H1 (cell line): ENCODE results near the gene LIFR. TPM values are rescaled to one million over a fixed set of nuclear protein-coding genes. Genes with fewer than 3 reads are reported as not detected.

Source experiments
- CTCF ChIA-PET: fragments of 300-600 bp; sonication (Branson Sonifier 250); formaldehyde crosslinking; loops from one replicate; lab custom pipeline; 2021; ENCODE audit not compliant: partially characterized antibody; lab: Charles Lee
- POLR2A ChIA-PET: fragments of 300-600 bp; sonication (Branson Sonifier 250); formaldehyde crosslinking; loops from one replicate; lab custom pipeline; 2021; ENCODE audit warnings: inconsistent platforms; ENCODE audit not compliant: partially characterized antibody; lab: Charles Lee
- DNase-seq, 2 experiments: peaks; one replicate each; pipeline versions ENCODE4 v3.0.0 to v3.0.0-alpha.2; 2010 to 2022; ENCODE audit warnings: low spot score in 2 of 2, low read depth in 1 of 2, mixed read lengths in 1 of 2
- FAIRE-seq: peaks from 2 replicates; lab custom pipeline; 2011; peaks lifted over from hg19 to GRCh38; lab: Jason Lieb, UNC
- H2AFZ ChIP-seq: 2 replicates; pipeline ENCODE4 v1.8.1; 2012; ENCODE audit warnings: low read length, inconsistent platforms
- H2AK5ac ChIP-seq: 2 replicates; pipeline ENCODE4 v1.6.1; 2013; ENCODE audit warnings: low read depth, low read length
- H2BK120ac ChIP-seq: replicated peaks from 2 replicates; pipeline ENCODE3; 2013; ENCODE audit warnings: low read depth, low read length, inconsistent platforms
- H2BK12ac ChIP-seq: 2 replicates; pipeline ENCODE4 v1.6.1; 2013; ENCODE audit warnings: low read depth, low read length
- H2BK15ac ChIP-seq: 2 replicates; pipeline ENCODE4 v1.6.1; 2013; ENCODE audit warnings: low read length
- H2BK20ac ChIP-seq: 2 replicates; pipeline ENCODE4 v1.6.1; 2013; ENCODE audit warnings: low read length
- H2BK5ac ChIP-seq: 2 replicates; pipeline ENCODE4 v1.6.1; 2013; ENCODE audit warnings: low read depth, low read length
- H3K14ac ChIP-seq: 2 replicates; pipeline ENCODE4 v1.6.1; 2013; ENCODE audit warnings: inconsistent platforms; ENCODE audit not compliant: insufficient read length
- H3K18ac ChIP-seq: 2 replicates; pipeline ENCODE4 v1.6.1; 2013; ENCODE audit warnings: low read length; ENCODE audit errors: extremely low read depth
- H3K23ac ChIP-seq: 2 replicates; pipeline ENCODE4 v1.6.1; 2013; ENCODE audit warnings: inconsistent platforms; ENCODE audit not compliant: insufficient read length
- H3K23me2 ChIP-seq: 2 replicates; pipeline ENCODE4 v1.6.1; 2013; ENCODE audit warnings: low read depth, low read length
- H3K27ac ChIP-seq: 2 replicates; pipeline ENCODE4 v1.6.1; 2011; ENCODE audit warnings: low read depth, low read length, inconsistent platforms
- H3K27me3 ChIP-seq, 4 experiments: replicated peaks in 1 of 4; 1 replicate in 1 of 4; 2 replicates in 3 of 4; pipeline versions ENCODE4 v1.6.1 to v1.8.1; 2011 to 2013; ENCODE audit warnings: low read length in 3 of 4, mild to moderate bottlenecking in 3 of 4, inconsistent platforms in 2 of 4, mixed read lengths in 2 of 4, moderate library complexity in 1 of 4; ENCODE audit not compliant: control insufficient read depth in 3 of 4, insufficient read depth in 3 of 4; ENCODE audit errors: extremely low read depth in 1 of 4
- H3K36me3 ChIP-seq, 4 experiments: 2 replicates each; pipeline versions ENCODE4 v1.6.1 to v1.8.1; 2011 to 2013; ENCODE audit warnings: mild to moderate bottlenecking in 4 of 4, low read length in 3 of 4, moderate library complexity in 2 of 4, control low read depth in 1 of 4, inconsistent platforms in 1 of 4; ENCODE audit not compliant: insufficient read depth in 4 of 4, control insufficient read depth in 2 of 4
- H3K4ac ChIP-seq: replicated peaks from 2 replicates; pipeline ENCODE3; 2013; ENCODE audit warnings: low read length, low read depth, mixed read lengths, inconsistent platforms; ENCODE audit not compliant: insufficient read length
- H3K4me1 ChIP-seq, 4 experiments: replicated peaks in 1 of 4; 1 replicate in 1 of 4; 2 replicates in 3 of 4; pipeline versions ENCODE4 v1.6.1 to v1.8.1; 2011 to 2013; ENCODE audit warnings: low read length in 3 of 4, inconsistent platforms in 2 of 4, mixed read lengths in 1 of 4; ENCODE audit not compliant: insufficient read depth in 4 of 4, control insufficient read depth in 3 of 4
- H3K4me2 ChIP-seq, 2 experiments: 2 replicates each; pipeline versions ENCODE4 v1.6.1 to v1.8.1; 2011 to 2013; ENCODE audit warnings: low read depth in 2 of 2, low read length in 2 of 2, control low read depth in 1 of 2, inconsistent platforms in 1 of 2, mild to moderate bottlenecking in 1 of 2; ENCODE audit not compliant: insufficient read depth in 1 of 2
- H3K4me3 ChIP-seq, 4 experiments: fragments of 200-600, 300-600 bp in 1 of 4; sonication (generic), shearing (Covaris generic), sonication (Bioruptor Twin) in 1 of 4; 2 replicates each; pipeline versions ENCODE4 v1.5.1 to v1.8.1; 2011 to 2016; ENCODE audit warnings: low read length in 4 of 4, low read depth in 3 of 4, control low read depth in 2 of 4, inconsistent platforms in 2 of 4, mild to moderate bottlenecking in 2 of 4, mixed read lengths in 1 of 4, moderate library complexity in 1 of 4; ENCODE audit not compliant: insufficient read depth in 2 of 4; ENCODE audit errors: extremely low read depth in 1 of 4
- H3K56ac ChIP-seq: replicated peaks from 2 replicates; pipeline ENCODE3; 2013; ENCODE audit warnings: low read depth, mild to moderate bottlenecking, mixed read lengths, low read length, inconsistent platforms; ENCODE audit not compliant: insufficient read length
- H3K79me1 ChIP-seq: 2 replicates; pipeline ENCODE4 v1.6.1; 2013; ENCODE audit warnings: low read depth, low read length, control low read depth
- H3K79me2 ChIP-seq, 2 experiments: 2 replicates each; pipeline versions ENCODE4 v1.6.1 to v1.8.1; 2012 to 2013; ENCODE audit warnings: low read length in 2 of 2, mild to moderate bottlenecking in 2 of 2, inconsistent platforms in 1 of 2; ENCODE audit not compliant: insufficient read depth in 2 of 2, control insufficient read depth in 1 of 2
- H3K9ac ChIP-seq, 4 experiments: replicated peaks in 1 of 4; 1 replicate in 1 of 4; 2 replicates in 3 of 4; pipeline versions ENCODE4 v1.6.1 to v1.8.1; 2011 to 2013; ENCODE audit warnings: low read depth in 3 of 4, low read length in 3 of 4, control low read depth in 2 of 4, mild to moderate bottlenecking in 2 of 4, moderate library complexity in 2 of 4, inconsistent platforms in 1 of 4; ENCODE audit errors: extremely low read depth in 1 of 4
- H3K9me3 ChIP-seq, 2 experiments: 2 replicates each; pipeline versions ENCODE4 v1.6.1 to v1.8.1; 2012 to 2013; ENCODE audit warnings: mild to moderate bottlenecking in 2 of 2, moderate library complexity in 2 of 2, control low read depth in 1 of 2, inconsistent platforms in 1 of 2, low read depth in 1 of 2, low read length in 1 of 2, mixed read lengths in 1 of 2; ENCODE audit not compliant: insufficient read depth in 2 of 2
- H4K20me1 ChIP-seq, 2 experiments: replicated peaks in 1 of 2; 2 replicates each; pipeline versions ENCODE3 to v1.8.1; 2011 to 2013; ENCODE audit warnings: inconsistent platforms in 2 of 2, low read length in 2 of 2, mild to moderate bottlenecking in 1 of 2; ENCODE audit not compliant: insufficient read depth in 2 of 2, control insufficient read depth in 1 of 2
- H4K5ac ChIP-seq: 2 replicates; pipeline ENCODE4 v1.6.1; 2013; ENCODE audit warnings: low read length, low read depth, mixed read lengths, inconsistent platforms; ENCODE audit not compliant: insufficient read length
- H4K8ac ChIP-seq: 2 replicates; pipeline ENCODE4 v1.8.0; 2013; ENCODE audit warnings: mild to moderate bottlenecking, moderate library complexity, low read length, inconsistent platforms; ENCODE audit not compliant: insufficient read depth; ENCODE audit errors: extremely low read depth
- H4K91ac ChIP-seq: replicated peaks from 2 replicates; pipeline ENCODE3; 2013; ENCODE audit warnings: low read length, mixed read lengths, inconsistent platforms; ENCODE audit not compliant: insufficient read length
- ASH2L ChIP-seq: fragments of 200-600, 300-600 bp; sonication (generic); IDR thresholded peaks from one replicate; pipeline ENCODE4 v1.7.1; 2017; ENCODE audit warnings: low read length
- BRCA1 ChIP-seq: IDR thresholded peaks from 2 replicates; pipeline ENCODE4 v1.6.1; 2012; ENCODE audit warnings: low read depth, low read length, improper control_type of control experiment
- E2F6 ChIP-seq: IDR thresholded peaks from 2 replicates; pipeline ENCODE4 v1.6.1; 2012; ENCODE audit warnings: inconsistent platforms
- HDAC2 ChIP-seq, 2 experiments: fragments of 300-600 bp in 1 of 2; sonication (generic) in 1 of 2; IDR thresholded peaks; 2 replicates each; pipeline ENCODE4 v1.6.1; 2011 to 2012; ENCODE audit warnings: low read depth in 2 of 2, low read length in 2 of 2, mild to moderate bottlenecking in 2 of 2, moderate library complexity in 2 of 2, borderline replicate concordance in 1 of 2, inconsistent platforms in 1 of 2
- JUN ChIP-seq: IDR thresholded peaks from 2 replicates; pipeline ENCODE4 v1.6.1; 2011; ENCODE audit warnings: low read depth, mild to moderate bottlenecking, improper control_type of control experiment, low read length
- NRF1 ChIP-seq: IDR thresholded peaks from 2 replicates; pipeline ENCODE4 v1.6.1; 2011; ENCODE audit warnings: mild to moderate bottlenecking, low read depth, low read length, improper control_type of control experiment
- POLR2AphosphoS5 ChIP-seq: IDR thresholded peaks from 2 replicates; pipeline ENCODE4 v1.6.1; 2011; ENCODE audit warnings: low read depth, low read length
- SP2 ChIP-seq: IDR thresholded peaks from 2 replicates; pipeline ENCODE4 v1.6.1; 2012; ENCODE audit warnings: mild to moderate bottlenecking, low read length, inconsistent platforms
- SRF ChIP-seq: IDR thresholded peaks from 2 replicates; pipeline ENCODE4 v1.6.1; 2011; ENCODE audit warnings: mild to moderate bottlenecking, low read depth, low read length, moderate library complexity
- TAF7 ChIP-seq: optimal IDR thresholded peaks from 2 replicates; pipeline ENCODE3; 2011; ENCODE audit warnings: low read depth, mild to moderate bottlenecking, inconsistent platforms, low read length, moderate library complexity, borderline replicate concordance
- YY1 ChIP-seq: IDR thresholded peaks from 2 replicates; pipeline ENCODE4 v1.6.1; 2011; ENCODE audit warnings: low read depth, mild to moderate bottlenecking, low read length
- WGBS, 2 experiments: shearing (Covaris generic) in 1 of 2; methylation state at CpG; one replicate each; pipeline versions ENCODE4 v1.1.6 to v1.1.7; 2013 to 2015; ENCODE audit warnings: low lambda C conversion rate in 2 of 2, mixed read lengths in 2 of 2, inconsistent platforms in 1 of 2, low coverage in 1 of 2, missing lambda C conversion rate in 1 of 2; ENCODE audit not compliant: insufficient replicate concordance in 2 of 2, insufficient coverage in 1 of 2, insufficient read length in 1 of 2; ENCODE audit errors: extremely low coverage in 1 of 2, missing lambda C conversion rate in 1 of 2; 5-methylcytosine and 5-hydroxymethylcytosine counted together
- polyA plus RNA-seq, 7 experiments: library from polyadenylated mRNA; depleted of rRNA in 3 of 7; stranded (reverse) in 5 of 7; unstranded in 2 of 7; fragments of >200 nt in 5 of 7; fragments of 200-250 nt in 2 of 7; gene quantifications; 1 replicate in 5 of 7; 2 replicates in 1 of 7; 4 replicates in 1 of 7; pipeline versions ENCODE4 v1.2.1 to v1.2.3, GENCODE V29; 2011 to 2013; ENCODE audit warnings: missing spikeins in 2 of 7, mixed read lengths in 2 of 7
- total RNA-seq: library from RNA; stranded (reverse); fragmentation: NEBNext Ultra II Directional; extraction: Animal tissue kit (Norgen Biotek cat#: 25700); gene quantifications from 2 replicates; pipeline ENCODE4 v1.2.1, GENCODE V29; 2021
- TF ChIP-seq, protein P1 (sequence below): IDR thresholded peaks from 2 replicates; pipeline ENCODE4 v1.6.1; 2011; ENCODE audit warnings: low read length, improper control_type of control experiment

LIFR gene
- total and polyA plus RNA-seq, 2 of the 8 experiments (the other 6 are each of a cell fraction or from before 2014, with no cell fraction given): 2.0 to 18.9 TPM

- no peaks in the 10 kb centered on the region for H3K27me3 ChIP-seq
- H2AFZ ChIP-seq: no peak overlapping the region
- TF ChIP-seq YY1 (no peak), SRF (no peak), POLR2AphosphoS5 (no peak), HDAC2 (IDR thresholded peaks at IDR 0.05; ENCODE audit: borderline replicate concordance in 1 of 2, low read depth in 2 of 2, low read length in 2 of 2) (no peak), E2F6 (no peak), JUN (no peak), NRF1 (no peak), BRCA1 (no peak), ASH2L (no peak), TAF7 (no peak), SP2 (no peak)
- TF ChIP-seq, protein P1, sequence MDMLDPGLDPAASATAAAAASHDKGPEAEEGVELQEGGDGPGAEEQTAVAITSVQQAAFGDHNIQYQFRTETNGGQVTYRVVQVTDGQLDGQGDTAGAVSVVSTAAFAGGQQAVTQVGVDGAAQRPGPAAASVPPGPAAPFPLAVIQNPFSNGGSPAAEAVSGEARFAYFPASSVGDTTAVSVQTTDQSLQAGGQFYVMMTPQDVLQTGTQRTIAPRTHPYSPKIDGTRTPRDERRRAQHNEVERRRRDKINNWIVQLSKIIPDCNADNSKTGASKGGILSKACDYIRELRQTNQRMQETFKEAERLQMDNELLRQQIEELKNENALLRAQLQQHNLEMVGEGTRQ: no peak
Observed at GRCh38 chr5:38431242-38431853, 125.1 kb downstream of the LIFR start.

More at GRCh38 chr5:38431242-38431853, 125.1 kb downstream of the LIFR start:
- Histone ChIP-seq H3K23ac (no peak overlapping the region), H4K20me1 (no peaks in the 10 kb centered on the region), H3K79me1 (no peaks in the 10 kb centered on the region), H3K4me3 (no peak overlapping the region), H4K91ac (no peak overlapping the region), H2BK12ac (no peak overlapping the region), H3K14ac (no peak overlapping the region), H2BK15ac (no peak overlapping the region), H4K8ac (no peak overlapping the region), H3K18ac (no peak overlapping the region), H3K23me2 (no peaks in the 10 kb centered on the region), H3K4me2 (no peak overlapping the region), H3K79me2 (no peaks in the 10 kb centered on the region; a peak in 1 of 4 replicates), H2BK5ac (no peak overlapping the region), H3K56ac (no peak overlapping the region), H2BK20ac (no peak overlapping the region), H3K9me3 (no peaks in the 10 kb centered on the region), H4K5ac (no peak overlapping the region), H2BK120ac (no peak overlapping the region), H3K4ac (no peak overlapping the region), H3K36me3 (no peaks in the 10 kb centered on the region), H3K27ac (no peak overlapping the region), H3K9ac (no peak overlapping the region), H3K4me1 (0 out of 7 replicates have a peak, but pooled peaks cover 0 to 2% (median 0%) of the 10 kb centered on the region in 4 experiments), H2AK5ac (no peak overlapping the region)
- no peak for DNase-seq
- POLR2A ChIA-PET: no interaction called here
- CTCF ChIA-PET: interaction anchor here (1.4 to 6.1 kb wide), 6 partner anchors 10 to 379 kb away, joined by 4 to 40 read pairs (median 6); no protein-coding TSS in a partner anchor
- WGBS, 2 experiments: 100% methylated on average over 1 of the region's 1 CpG; no CpG with 5 or more reads in 1 of the 2 experiments
- no peak for FAIRE-seq
